ENCODE results near the gene FOXO3.

DNA sequence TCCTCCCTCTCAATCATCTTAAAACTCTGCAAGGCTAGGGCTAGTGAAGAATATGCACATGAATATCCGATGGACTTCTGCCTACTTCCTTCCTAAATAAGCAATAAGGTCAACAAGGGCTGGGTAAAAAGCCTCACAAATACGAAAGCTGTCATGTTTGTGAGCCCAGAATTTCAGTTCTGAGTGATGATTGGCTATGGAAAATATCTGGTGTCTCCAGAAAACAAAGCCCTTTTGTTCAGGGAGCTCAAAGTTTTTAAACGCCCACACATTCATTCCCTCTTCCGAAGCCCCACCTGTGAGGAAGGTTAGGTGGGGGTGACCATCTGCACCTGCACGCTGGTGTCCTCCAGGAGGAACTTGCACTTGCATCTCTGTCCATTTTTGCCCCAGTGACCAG, 160.6 kb downstream of the FOXO3 start:
- TF ChIP-seq, protein P1, sequence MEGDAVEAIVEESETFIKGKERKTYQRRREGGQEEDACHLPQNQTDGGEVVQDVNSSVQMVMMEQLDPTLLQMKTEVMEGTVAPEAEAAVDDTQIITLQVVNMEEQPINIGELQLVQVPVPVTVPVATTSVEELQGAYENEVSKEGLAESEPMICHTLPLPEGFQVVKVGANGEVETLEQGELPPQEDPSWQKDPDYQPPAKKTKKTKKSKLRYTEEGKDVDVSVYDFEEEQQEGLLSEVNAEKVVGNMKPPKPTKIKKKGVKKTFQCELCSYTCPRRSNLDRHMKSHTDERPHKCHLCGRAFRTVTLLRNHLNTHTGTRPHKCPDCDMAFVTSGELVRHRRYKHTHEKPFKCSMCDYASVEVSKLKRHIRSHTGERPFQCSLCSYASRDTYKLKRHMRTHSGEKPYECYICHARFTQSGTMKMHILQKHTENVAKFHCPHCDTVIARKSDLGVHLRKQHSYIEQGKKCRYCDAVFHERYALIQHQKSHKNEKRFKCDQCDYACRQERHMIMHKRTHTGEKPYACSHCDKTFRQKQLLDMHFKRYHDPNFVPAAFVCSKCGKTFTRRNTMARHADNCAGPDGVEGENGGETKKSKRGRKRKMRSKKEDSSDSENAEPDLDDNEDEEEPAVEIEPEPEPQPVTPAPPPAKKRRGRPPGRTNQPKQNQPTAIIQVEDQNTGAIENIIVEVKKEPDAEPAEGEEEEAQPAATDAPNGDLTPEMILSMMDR (IDR thresholded peaks at IDR 0.05): no peak
- TF ChIP-seq, protein P2, sequence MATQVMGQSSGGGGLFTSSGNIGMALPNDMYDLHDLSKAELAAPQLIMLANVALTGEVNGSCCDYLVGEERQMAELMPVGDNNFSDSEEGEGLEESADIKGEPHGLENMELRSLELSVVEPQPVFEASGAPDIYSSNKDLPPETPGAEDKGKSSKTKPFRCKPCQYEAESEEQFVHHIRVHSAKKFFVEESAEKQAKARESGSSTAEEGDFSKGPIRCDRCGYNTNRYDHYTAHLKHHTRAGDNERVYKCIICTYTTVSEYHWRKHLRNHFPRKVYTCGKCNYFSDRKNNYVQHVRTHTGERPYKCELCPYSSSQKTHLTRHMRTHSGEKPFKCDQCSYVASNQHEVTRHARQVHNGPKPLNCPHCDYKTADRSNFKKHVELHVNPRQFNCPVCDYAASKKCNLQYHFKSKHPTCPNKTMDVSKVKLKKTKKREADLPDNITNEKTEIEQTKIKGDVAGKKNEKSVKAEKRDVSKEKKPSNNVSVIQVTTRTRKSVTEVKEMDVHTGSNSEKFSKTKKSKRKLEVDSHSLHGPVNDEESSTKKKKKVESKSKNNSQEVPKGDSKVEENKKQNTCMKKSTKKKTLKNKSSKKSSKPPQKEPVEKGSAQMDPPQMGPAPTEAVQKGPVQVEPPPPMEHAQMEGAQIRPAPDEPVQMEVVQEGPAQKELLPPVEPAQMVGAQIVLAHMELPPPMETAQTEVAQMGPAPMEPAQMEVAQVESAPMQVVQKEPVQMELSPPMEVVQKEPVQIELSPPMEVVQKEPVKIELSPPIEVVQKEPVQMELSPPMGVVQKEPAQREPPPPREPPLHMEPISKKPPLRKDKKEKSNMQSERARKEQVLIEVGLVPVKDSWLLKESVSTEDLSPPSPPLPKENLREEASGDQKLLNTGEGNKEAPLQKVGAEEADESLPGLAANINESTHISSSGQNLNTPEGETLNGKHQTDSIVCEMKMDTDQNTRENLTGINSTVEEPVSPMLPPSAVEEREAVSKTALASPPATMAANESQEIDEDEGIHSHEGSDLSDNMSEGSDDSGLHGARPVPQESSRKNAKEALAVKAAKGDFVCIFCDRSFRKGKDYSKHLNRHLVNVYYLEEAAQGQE (IDR thresholded peaks at IDR 0.05; ENCODE audit: low read depth, low read length): no peak
- no peak for TF ChIP-seq EZH2phosphoT487 (IDR thresholded peaks at IDR 0.05; ENCODE audit: borderline replicate concordance, low read depth)
- no peak for TF ChIP-seq RFX5 (IDR thresholded peaks at IDR 0.05; ENCODE audit: low read length)
- no peak for TF ChIP-seq SIN3A (IDR thresholded peaks at IDR 0.05; ENCODE audit: borderline replicate concordance, low read depth, low read length)
- TF ChIP-seq RAD21 (IDR thresholded peaks at IDR 0.05; ENCODE audit: low read length): no peak
- TF ChIP-seq RCOR1 (IDR thresholded peaks at IDR 0.05; ENCODE audit: low read length): no peak
- TF ChIP-seq, protein P3, sequence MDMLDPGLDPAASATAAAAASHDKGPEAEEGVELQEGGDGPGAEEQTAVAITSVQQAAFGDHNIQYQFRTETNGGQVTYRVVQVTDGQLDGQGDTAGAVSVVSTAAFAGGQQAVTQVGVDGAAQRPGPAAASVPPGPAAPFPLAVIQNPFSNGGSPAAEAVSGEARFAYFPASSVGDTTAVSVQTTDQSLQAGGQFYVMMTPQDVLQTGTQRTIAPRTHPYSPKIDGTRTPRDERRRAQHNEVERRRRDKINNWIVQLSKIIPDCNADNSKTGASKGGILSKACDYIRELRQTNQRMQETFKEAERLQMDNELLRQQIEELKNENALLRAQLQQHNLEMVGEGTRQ (IDR thresholded peaks at IDR 0.05; ENCODE audit: borderline replicate concordance, low read depth, low read length): no peak

All from SK-N-SH (cell line).